T-helper 2 cell treated with Interferon-gamma antibody and Interleukin-4, amounts not matched to agents 5 μg/mL and 100 μg/mL, for 36 hours (primary cell): ENCODE measurements around the gene IER5.

Experiments used
- DNase-seq: peaks from one replicate; pipeline ENCODE4 v3.0.0; 2021; ENCODE audit warnings: low spot score
- H3K27ac Mint-ChIP-seq: one replicate; pipeline ENCODE4 v1.8.0; 2021; ENCODE audit warnings: mild to moderate bottlenecking, mixed read lengths
- H3K27me3 Mint-ChIP-seq: one replicate; pipeline ENCODE4 v1.8.0; 2021; ENCODE audit warnings: low read depth, mixed read lengths
- H3K36me3 Mint-ChIP-seq: one replicate; pipeline ENCODE4 v1.8.0; 2021; ENCODE audit warnings: low read depth, mixed read lengths
- H3K4me1 Mint-ChIP-seq: one replicate; pipeline ENCODE4 v1.8.0; 2021; ENCODE audit warnings: low read depth, mixed read lengths
- H3K4me3 Mint-ChIP-seq: one replicate; pipeline ENCODE4 v1.8.0; 2022; ENCODE audit warnings: mild to moderate bottlenecking, moderate library complexity, mixed read lengths
- H3K9me3 Mint-ChIP-seq: one replicate; pipeline ENCODE4 v1.8.0; 2021; ENCODE audit warnings: mixed read lengths

The IER5 gene

DNA sequence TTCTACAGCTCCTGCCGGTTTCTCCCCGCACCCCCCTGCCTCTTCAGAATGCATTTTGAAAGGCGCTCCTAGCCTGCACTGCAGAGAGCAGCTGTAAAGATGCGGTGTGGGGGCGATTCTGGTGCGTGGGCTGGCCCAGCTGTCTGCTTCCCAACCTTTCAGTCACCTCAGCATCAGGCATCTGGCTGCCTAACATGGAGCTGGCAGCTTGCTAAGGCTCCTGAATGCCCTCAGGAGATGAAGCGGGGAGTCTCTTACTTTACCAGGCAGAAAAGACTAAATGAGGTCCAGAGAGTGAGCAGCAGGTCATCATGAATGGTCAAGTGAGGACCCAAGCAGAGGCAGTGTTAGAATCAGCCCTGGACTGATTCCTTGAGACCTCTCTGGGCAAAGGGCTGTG lies 8.7 kb downstream of the IER5 start:
- Mint-ChIP-seq H3K27me3 (no peaks in the 10 kb centered on the region), H3K27ac (no peak overlapping the region)

DNA sequence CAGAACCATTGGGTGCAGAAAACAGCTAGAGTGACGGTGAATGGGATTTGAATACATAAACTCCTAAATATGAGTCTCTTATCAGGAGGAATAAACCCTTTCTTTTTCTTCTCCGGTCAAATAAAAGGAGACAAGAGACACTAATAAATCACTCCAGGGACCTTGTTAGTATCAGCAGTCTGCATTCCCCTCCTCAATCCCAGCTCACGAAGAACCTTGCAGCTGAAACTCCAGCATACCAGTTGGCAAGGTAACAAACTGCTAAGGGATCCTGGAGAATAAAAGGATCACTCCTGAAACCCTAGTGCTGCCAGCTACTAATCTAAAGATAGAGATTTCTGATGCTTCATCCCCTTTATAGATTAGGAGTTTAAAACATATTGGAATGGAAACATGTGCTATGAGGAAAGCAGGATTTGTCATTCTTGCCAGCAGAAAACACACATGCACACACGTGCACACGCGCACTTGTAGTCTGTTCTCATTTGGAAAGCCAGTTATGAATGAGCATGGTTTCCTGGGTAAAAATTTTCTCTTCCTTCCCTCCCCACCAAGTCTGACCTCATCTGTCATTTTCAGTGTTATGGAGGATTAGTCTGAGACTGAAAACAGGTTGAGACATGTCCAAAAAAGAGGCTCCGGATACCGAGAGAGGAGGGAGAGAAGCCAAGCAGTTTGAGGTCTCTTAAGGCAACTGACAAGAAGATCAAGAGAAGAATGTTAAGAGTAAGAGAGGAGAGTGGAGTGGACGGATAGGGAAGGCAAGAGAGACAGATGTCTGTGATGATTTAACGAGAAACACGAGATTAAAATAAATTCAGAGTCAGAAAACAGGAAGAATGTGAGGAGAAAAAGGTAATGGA lies 10.9 kb downstream of the IER5 start:
- Mint-ChIP-seq H3K9me3 (no peaks in the 10 kb centered on the region), H3K27ac (peak overlapping the region; percentile 93), H3K36me3 (peaks cover 10% of the 10 kb centered on the region), H3K27me3 (no peaks in the 10 kb centered on the region), H3K4me3 (peak overlapping the region; percentile 76), H3K4me1 (peaks cover 73% of the 10 kb centered on the region)
- DNase-seq, result peak; percentile 76

More for the DNA sequence above, 8.7 kb downstream of the IER5 start:
- no peak for DNase-seq
- Mint-ChIP-seq H3K36me3 (peaks cover 21% of the 10 kb centered on the region), H3K4me1 (peaks cover 66% of the 10 kb centered on the region), H3K9me3 (no peaks in the 10 kb centered on the region), H3K4me3 (no peak overlapping the region)

DNA sequence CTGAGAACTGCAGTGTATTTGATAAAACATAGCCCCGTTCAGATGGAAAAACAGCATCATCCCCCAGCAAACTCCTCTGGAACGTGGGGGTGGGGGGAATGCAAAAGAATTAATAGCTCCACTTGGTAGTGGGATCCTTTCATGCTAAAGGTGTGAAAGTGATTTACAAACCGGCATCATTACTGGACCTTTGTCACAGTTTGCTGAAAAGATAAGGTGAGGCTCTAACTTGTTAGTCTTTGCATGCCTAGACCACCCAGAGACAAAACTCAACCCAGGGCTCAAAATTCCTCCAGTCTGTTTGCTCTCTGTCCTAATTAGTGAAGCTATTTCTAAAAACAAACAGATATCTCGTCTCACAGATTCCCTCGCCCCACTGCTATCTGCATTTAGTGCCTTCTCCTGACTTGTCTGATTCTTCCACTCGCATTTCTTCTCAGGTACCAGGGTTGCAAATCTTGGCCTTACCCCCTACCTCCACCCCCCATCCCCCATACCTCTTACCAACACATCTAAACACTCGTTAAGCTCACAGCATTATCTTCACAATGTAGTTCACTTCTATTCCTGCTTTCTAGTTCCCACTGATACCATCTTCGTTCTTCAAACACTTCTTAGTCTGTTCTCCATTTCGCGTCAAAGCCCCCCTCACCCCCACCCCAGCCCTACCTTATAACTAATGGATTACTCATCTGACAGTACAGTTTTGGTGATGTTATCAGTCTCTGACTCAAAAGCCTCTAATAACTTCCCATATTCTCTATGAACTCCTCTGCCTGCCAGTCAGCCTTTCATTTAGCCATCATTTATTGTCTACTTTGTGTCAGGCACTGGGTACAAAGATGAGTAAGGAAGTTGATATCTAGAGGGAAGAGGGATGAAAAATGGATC lies 11.8 kb downstream of the IER5 start:
- Mint-ChIP-seq H3K9me3 (no peaks in the 10 kb centered on the region), H3K4me3 (peak overlapping the region; percentile 76), H3K36me3 (peaks cover 4% of the 10 kb centered on the region), H3K27ac (peak overlapping the region; percentile 93), H3K27me3 (no peaks in the 10 kb centered on the region), H3K4me1 (peaks cover 71% of the 10 kb centered on the region)
- DNase-seq, result peak; percentile 49

DNA sequence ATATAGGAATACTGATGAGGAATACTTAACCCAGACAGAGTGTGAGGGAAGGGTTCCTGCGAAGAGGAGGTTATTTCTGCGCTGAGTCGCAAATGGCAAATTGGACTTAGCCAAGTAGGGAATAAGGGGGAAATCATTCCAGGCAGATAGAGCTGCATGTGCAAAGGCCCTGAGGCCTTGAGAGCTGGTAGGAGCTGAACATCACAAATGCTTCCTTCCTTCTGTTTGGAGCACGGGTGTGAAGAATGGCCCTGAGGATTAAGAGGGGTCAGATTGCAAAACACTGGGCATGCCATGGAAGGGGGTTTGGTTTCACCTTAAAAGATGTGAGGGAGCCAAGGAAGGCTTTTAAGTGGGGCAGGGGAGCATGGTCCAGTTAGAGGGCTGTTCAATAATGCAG lies 12.4 kb downstream of the IER5 start:
- Mint-ChIP-seq H3K27ac (peak overlapping the region; percentile 93), H3K36me3 (peaks cover 1% of the 10 kb centered on the region)

DNA sequence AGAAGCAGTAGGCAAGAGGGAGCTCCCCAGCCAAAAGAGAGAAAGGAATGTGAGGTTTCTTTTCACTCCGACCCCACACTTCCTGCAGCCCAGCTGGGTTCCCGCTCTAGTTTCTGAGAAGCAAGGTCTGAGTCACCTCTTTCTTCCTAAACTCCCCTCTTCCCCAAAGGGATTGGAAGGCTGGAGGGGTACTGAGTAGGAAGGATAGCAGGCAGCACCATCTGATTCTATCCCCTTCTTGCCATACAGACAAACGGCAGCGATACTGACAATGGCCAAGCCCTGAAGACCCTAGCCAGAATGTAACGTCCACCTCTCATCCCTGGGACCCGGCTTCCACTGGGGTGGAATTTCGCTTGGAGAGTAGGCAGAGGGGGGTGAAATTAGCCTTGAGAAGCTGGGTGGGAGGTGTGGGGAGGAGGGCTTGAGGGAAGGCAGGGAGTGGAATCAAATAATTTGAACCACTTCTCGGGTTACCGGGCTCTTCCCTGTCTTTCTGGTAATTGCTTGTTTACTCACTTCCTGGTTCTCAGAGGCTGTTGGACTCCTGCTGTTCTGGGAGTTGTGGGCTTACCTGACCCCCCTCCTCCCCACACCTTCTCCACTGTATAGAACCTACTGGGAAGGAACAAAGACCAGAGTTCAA lies 13.2 kb downstream of the IER5 start:
- H3K27me3 Mint-ChIP-seq, result peaks cover 10% of the 10 kb centered on the region
- peaks cover 1% of the 10 kb centered on the region for H3K36me3 Mint-ChIP-seq
- H3K27ac Mint-ChIP-seq, result no peak overlapping the region
- no peaks in the 10 kb centered on the region for H3K9me3 Mint-ChIP-seq
- DNase-seq, result no peak
- H3K4me3 Mint-ChIP-seq, result peak overlapping the region; percentile 5
- H3K4me1 Mint-ChIP-seq, result peaks cover 71% of the 10 kb centered on the region

More for the DNA sequence above, 12.4 kb downstream of the IER5 start:
- DNase-seq, result no peak
- Mint-ChIP-seq H3K9me3 (no peaks in the 10 kb centered on the region), H3K4me1 (peaks cover 72% of the 10 kb centered on the region), H3K27me3 (peaks cover 3% of the 10 kb centered on the region), H3K4me3 (peak overlapping the region; percentile 76)

DNA sequence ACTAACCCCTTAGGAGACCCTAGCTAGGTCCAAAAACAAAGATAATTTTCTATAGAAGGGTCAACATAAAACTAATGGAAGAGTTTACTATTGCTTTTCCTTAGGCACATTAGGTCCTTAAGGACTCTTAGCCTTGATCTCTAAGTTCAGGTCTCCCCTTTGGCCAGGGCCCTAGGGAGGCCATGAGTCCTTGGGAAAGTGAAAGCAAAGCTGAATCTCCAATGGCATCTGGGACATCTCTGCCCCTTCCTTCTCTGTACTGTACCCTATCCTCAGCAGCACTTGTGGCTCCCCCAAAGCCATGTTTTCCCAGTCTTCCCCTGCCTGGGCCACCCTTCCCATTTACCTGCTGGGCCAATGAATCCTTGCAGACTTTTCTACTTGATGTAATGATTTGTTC lies 14.3 kb downstream of the IER5 start:
- Mint-ChIP-seq H3K27ac (no peak overlapping the region), H3K4me1 (peaks cover 71% of the 10 kb centered on the region), H3K4me3 (no peak overlapping the region), H3K27me3 (peaks cover 22% of the 10 kb centered on the region), H3K9me3 (no peaks in the 10 kb centered on the region), H3K36me3 (peaks cover 1% of the 10 kb centered on the region)
- DNase-seq, result no peak

DNA sequence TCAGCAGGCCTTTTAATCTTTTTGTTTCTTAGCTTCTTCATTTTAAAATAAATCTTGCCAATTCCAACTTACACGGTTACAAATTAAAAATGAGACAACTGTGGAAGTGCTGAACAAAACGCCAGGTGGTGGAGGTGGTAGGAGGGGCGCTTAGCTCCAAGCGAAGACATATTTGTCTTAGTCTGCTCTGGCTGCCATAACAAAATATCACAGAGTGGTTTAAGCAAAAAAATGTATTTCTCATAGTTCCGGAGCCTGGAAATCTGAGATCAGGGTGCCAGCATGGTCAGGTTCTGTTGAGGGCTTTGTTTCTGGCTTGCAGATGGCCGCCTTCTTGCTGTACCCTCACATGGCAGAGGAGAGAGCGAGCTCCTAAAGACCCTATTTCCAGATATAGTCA lies 14.9 kb downstream of the IER5 start:
- peaks cover 70% of the 10 kb centered on the region for H3K4me1 Mint-ChIP-seq
- H3K36me3 Mint-ChIP-seq, result no peaks in the 10 kb centered on the region

DNA sequence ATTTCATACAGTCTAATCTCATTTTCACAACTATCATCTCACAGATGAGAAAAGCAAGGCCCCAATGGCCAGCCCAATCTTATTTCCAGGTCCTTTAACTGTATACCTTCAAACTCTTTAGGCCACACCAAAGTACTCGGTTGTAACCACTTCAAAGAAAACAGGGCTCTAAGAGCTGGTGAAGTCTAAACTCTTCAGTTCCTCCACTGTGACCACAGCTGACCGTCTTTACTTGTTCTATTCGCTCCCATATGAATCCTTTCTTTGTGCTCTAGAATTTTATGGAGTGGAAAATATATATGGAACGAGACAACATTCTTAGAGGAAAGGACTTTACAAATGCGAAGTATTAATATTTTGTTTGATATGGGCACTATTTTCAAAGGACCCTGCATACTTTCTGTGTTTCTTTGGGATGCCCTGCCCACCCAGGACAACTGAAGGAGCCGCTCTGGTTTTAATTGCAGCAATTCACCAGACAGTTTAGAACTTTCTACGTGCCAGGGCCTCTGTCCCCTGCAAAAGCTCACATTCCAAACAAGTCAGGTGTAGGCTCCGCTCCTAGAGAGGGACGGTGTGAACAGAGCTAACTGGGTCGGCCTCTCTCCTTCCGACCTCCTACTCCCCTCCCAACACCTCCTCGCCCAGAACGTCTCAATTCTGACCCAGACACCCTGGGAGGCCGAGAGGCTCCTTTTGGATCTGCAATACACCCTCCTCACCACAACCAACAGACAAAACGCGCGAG lies 15.7 kb downstream of the IER5 start:
- H3K9me3 Mint-ChIP-seq, result no peaks in the 10 kb centered on the region
- DNase-seq, result no peak
- H3K27me3 Mint-ChIP-seq, result peaks cover 30% of the 10 kb centered on the region
- H3K27ac Mint-ChIP-seq, result peak overlapping the region; percentile 77
- H3K36me3 Mint-ChIP-seq, result no peaks in the 10 kb centered on the region
- H3K4me3 Mint-ChIP-seq, result peak overlapping the region; percentile 84
- H3K4me1 Mint-ChIP-seq, result peaks cover 65% of the 10 kb centered on the region

More for the DNA sequence above, 14.9 kb downstream of the IER5 start:
- H3K9me3 Mint-ChIP-seq, result no peaks in the 10 kb centered on the region
- H3K4me3 Mint-ChIP-seq, result peak overlapping the region; percentile 11
- H3K27me3 Mint-ChIP-seq, result peaks cover 27% of the 10 kb centered on the region
- H3K27ac Mint-ChIP-seq, result peak overlapping the region; percentile 3
- no peak for DNase-seq

DNA sequence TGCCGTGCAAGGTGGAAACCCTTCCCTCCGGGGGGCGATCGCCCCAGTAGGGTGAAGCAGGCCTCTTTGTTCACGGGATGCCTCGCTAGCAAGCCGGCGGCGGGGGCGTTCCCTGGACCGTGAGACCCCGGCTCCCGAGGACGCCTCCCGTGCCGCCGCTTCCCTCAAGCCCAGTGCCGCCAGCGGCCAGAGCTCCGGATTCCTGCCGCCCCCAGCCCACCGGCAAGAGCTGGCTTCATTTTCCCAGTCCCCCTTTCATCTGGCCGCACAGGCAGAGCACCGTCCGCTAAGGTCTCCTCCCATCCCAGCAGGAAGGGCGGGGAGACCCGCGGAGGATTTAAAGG lies 16.3 kb downstream of the IER5 start:
- H3K4me3 Mint-ChIP-seq, result peak overlapping the region; percentile 84
- no peaks in the 10 kb centered on the region for H3K36me3 Mint-ChIP-seq
- DNase-seq, result no peak
- peak overlapping the region; percentile 77 for H3K27ac Mint-ChIP-seq
- H3K9me3 Mint-ChIP-seq, result no peaks in the 10 kb centered on the region
- H3K4me1 Mint-ChIP-seq, result peaks cover 60% of the 10 kb centered on the region
- peaks cover 35% of the 10 kb centered on the region for H3K27me3 Mint-ChIP-seq

DNA sequence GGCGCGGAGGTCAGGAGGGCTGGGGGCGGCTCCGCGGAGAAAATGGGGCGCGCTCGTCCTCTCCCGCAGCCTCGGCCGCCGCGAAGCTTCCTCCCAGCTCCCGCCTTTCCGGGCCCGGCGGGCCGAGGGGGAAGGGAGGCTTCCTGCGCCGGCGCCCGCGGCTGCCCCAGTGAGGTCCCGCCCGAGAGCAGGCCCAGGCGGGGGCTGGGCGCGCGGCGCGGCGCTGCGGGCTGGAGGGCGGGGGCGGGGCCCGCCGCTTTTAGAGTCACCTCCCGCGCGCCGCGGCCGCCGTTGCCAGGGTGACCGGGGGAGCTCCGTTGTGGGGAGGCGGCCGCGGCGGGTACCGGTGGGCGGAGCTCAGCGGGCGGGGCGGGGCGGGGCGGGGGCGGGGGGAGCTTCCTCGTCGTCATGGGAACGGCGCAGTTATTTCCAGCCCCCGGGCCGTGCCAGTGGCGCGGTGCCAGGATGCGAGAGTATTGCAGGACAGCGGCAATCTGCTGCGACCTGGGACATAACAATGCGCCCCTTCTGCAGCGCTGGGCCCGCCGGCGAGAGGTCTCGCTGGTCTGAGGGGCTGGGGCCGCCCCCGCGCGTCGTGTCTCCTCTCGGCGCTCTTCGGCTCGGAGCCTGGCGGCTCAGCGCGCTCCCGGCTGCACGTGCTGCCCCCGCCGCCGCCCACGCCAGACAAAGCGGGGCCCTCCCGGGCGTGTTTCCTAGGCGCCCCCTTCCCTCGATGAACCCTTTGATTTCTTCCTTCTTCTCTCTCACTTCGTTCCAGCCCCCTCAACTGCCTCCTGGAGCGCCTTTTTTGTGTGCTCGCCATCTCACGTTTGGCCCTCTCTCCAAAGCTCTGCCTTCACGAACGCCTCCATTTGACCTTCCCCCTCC lies 16.9 kb downstream of the IER5 start:
- Mint-ChIP-seq H3K36me3 (no peaks in the 10 kb centered on the region), H3K4me3 (peak overlapping the region; percentile 85), H3K9me3 (no peaks in the 10 kb centered on the region)

DNA sequence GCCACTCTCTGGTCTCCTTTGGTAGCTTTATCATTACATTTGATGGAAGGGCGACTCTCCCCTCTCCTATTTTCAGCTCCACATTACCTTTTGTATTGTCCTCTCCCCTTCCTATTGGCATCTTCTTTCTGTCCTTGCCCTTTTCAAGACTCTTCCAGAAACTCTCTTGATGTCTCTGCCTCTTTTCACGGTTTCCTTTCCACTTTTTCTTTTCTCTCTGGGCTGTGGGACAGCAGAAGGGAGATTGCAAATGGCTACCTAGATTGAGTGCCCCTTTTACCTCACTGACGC lies 17.5 kb downstream of the IER5 start:
- H3K4me1 Mint-ChIP-seq, result peaks cover 51% of the 10 kb centered on the region
- no peaks in the 10 kb centered on the region for H3K9me3 Mint-ChIP-seq
- H3K27me3 Mint-ChIP-seq, result peaks cover 46% of the 10 kb centered on the region
- no peaks in the 10 kb centered on the region for H3K36me3 Mint-ChIP-seq
- peak overlapping the region; percentile 85 for H3K4me3 Mint-ChIP-seq
- no peak for DNase-seq
- H3K27ac Mint-ChIP-seq, result peak overlapping the region; percentile 74

More for the DNA sequence above, 16.9 kb downstream of the IER5 start:
- DNase-seq, result peak; percentile 88
- Mint-ChIP-seq H3K27me3 (peaks cover 40% of the 10 kb centered on the region), H3K27ac (peak overlapping the region; percentile 74), H3K4me1 (peaks cover 57% of the 10 kb centered on the region)

DNA sequence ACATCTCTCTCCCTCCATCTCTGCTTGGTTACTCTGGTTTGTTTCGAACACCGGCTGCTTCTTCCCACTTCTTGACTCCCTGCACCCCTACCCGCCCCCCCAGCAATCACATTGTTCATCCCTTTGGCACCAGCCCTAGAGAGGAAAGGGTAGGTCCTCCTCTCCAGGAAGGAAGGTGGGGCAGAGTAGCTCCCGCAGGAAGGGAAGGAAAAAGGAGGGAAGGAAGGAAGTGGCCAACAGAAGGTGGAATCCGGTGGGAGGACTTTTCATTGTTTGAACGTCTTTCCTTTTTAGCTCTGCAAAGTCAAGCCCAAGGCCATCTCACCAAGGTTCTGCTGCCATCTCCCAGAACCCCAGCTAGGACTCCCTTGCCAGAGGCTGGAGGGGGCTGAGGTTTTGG lies 18.0 kb downstream of the IER5 start:
- Mint-ChIP-seq H3K4me3 (peak overlapping the region; percentile 85), H3K9me3 (no peaks in the 10 kb centered on the region), H3K27me3 (peaks cover 51% of the 10 kb centered on the region)

DNA sequence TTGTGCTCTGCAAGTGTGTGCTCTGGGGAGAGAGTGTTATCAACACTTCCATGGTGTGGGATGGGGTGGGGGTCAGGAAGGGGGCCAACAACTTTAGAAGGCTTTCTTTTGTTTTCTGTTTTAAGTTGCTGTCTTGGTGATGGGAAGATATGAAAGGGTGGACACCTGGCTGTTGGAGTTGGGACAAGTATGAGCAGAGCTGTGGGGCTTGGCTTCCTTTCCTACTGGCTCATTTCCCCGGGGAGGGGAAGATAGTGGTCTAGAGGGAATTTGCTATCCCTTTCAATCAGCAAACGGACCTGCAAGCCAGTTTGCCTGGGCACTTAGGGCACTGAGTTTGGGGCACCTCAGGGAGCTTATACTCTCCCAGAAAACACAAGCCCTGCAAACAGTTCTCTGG lies 19.2 kb downstream of the IER5 start:
- Mint-ChIP-seq H3K9me3 (no peaks in the 10 kb centered on the region), H3K27ac (no peak overlapping the region), H3K4me1 (peaks cover 37% of the 10 kb centered on the region), H3K27me3 (peaks cover 57% of the 10 kb centered on the region), H3K4me3 (no peak overlapping the region), H3K36me3 (no peaks in the 10 kb centered on the region)
- no peak for DNase-seq

More for the DNA sequence above, 18.0 kb downstream of the IER5 start:
- Mint-ChIP-seq H3K4me1 (peaks cover 46% of the 10 kb centered on the region), H3K27ac (no peak overlapping the region), H3K36me3 (no peaks in the 10 kb centered on the region)
- no peak for DNase-seq
